ENCODE data around the gene AP2M1. TPM values are rescaled to one million over a fixed set of nuclear protein-coding genes. Genes with fewer than 3 reads are reported as not detected.

The AP2M1 gene
- total and polyA plus RNA-seq, 10 of the 15 experiments (the other 5 are each of a cell fraction or from before 2014, with no cell fraction given) = 65.6 to 356 (median 161) TPM

GRCh38 chr3:184185461-184186183 is 11.0 kb downstream of the AP2M1 start:
- peak overlapping the region; percentile 73 for H3K4me2 ChIP-seq (ENCODE audit: control insufficient read depth, insufficient read depth)
- peak; percentile 97 for DNase-seq (ENCODE audit: low read depth, low spot score)
- ATAC-seq = peak; percentile 98
- 0 out of 2 replicates have a peak, but pooled peaks cover 4% of the 10 kb centered on the region for H3K4me1 ChIP-seq (ENCODE audit: control insufficient read depth, insufficient read depth, low read length)
- peaks cover 3% of the 10 kb centered on the region; the same call in 1 of the 2 replicates for H4K20me1 ChIP-seq (ENCODE audit: control insufficient read depth, insufficient read depth)
- peaks cover 27% of the 10 kb centered on the region for H3K79me2 ChIP-seq (ENCODE audit: control insufficient read depth, insufficient read depth, low read length)
- ChIA-PET SMC1A (ENCODE audit: uncharacterized antibody, unreplicated experiment) (interaction anchor here (0.6 to 0.9 kb wide), 3 partner anchors 12 to 76 kb away, joined by 3 to 4 read pairs (median 4); no protein-coding TSS in a partner anchor), POLR2A (interaction anchor here (0.7 to 2.0 kb wide), 7 partner anchors 9 to 288 kb away, joined by 3 to 6 read pairs (median 5); partner anchors contain the start of genes AP2M1, DVL3 and PSMD2), RAD21 (ENCODE audit: unreplicated experiment) (interaction anchor here (0.7 to 1.6 kb wide), 6 partner anchors 8 to 64 kb away, joined by 3 to 7 read pairs (median 3); partner anchors contain the start of gene EEF1AKMT4), CTCF (interaction anchor here (1.0 to 1.2 kb wide), 3 partner anchors 8 to 42 kb away, joined by 3 to 5 read pairs (median 4); no protein-coding TSS in a partner anchor)
- BruUV-seq (replicated peaks) = TSS peak; percentile 82
- H3K4me3 ChIP-seq = peak overlapping the region; percentile 93
- peak overlapping the region; percentile 83 for H3K9ac ChIP-seq (ENCODE audit: control insufficient read depth, insufficient read depth, low read length)
- in situ Hi-C loops (cut with MboI) = no loop called here
- peak overlapping the region; percentile 73 for H3K27ac ChIP-seq (ENCODE audit: control insufficient read depth, insufficient read depth)
- 3% methylated on average over 55 of the region's 55 CpGs for WGBS (ENCODE audit: insufficient coverage, insufficient replicate concordance, low lambda C conversion rate, missing lambda C conversion rate)
- H3K27me3 ChIP-seq (replicated peaks in 1 of 2; ENCODE audit: control insufficient read depth in 2 of 2, insufficient read depth in 2 of 2, low read length in 1 of 2) = no peaks in the 10 kb centered on the region
- peaks cover 17 to 28% of the 10 kb centered on the region in 2 experiments for H3K36me3 ChIP-seq (ENCODE audit: control insufficient read depth in 2 of 2, insufficient read depth in 2 of 2, low read length in 1 of 2)
- FAIRE-seq = peak; percentile 91
- H3K9me3 ChIP-seq (replicated peaks; ENCODE audit: control insufficient read depth, insufficient read depth, low read length) = no peaks in the 10 kb centered on the region
- peak overlapping the region; percentile 81 for H2AFZ ChIP-seq (ENCODE audit: control insufficient read depth, low read depth, low read length)
- intact Hi-C loops (cut with micrococcal nuclease; ENCODE audit: unreplicated experiment) = loop anchor here (1.0 to 2.0 kb wide), 4 partner anchors 11 to 65 kb away; partner anchors contain the start of genes AP2M1 and EIF2B5
- TF ChIP-seq IRF3 (IDR thresholded peaks at IDR 0.05) (no peak), ZNF274 (IDR thresholded peaks at IDR 0.05; ENCODE audit: insufficient read depth, insufficient read length) (no peak), SREBF2 (IDR thresholded peaks at IDR 0.05; ENCODE audit: low read length) (no peak), EZH2 (IDR thresholded peaks at IDR 0.05; ENCODE audit: borderline replicate concordance, control insufficient read depth, low read depth, low read length) (no peak), ZBTB11 (CRISPR knock-in tag; IDR thresholded peaks at IDR 0.05) (no peak), SIN3A (IDR thresholded peaks at IDR 0.05; ENCODE audit: low read depth, low read length) (peak; percentile 58; the same call in 1 of the 2 replicates), CEBPZ (IDR thresholded peaks at IDR 0.05; ENCODE audit: low read depth, low read length) (no peak), HCFC1 (IDR thresholded peaks at IDR 0.05; ENCODE audit: low read length) (peak; percentile 87), ZBTB4 (CRISPR knock-in tag; IDR thresholded peaks at IDR 0.05) (no peak), CBFB (IDR thresholded peaks at IDR 0.05; ENCODE audit: low read depth) (peak; percentile 20)

Data from GM12878 (cell line).